H9 (cell line): ENCODE data around the gene FOXJ3. TPM values are rescaled to one million over a fixed set of nuclear protein-coding genes. Genes with fewer than 3 reads are reported as not detected.

Experiments
- DNase-seq: peaks from one replicate; pipeline ENCODE4 v3.0.0-alpha.2; 2017
- H2AFZ ChIP-seq: one replicate; pipeline ENCODE4 v1.6.1; 2013; ENCODE audit warnings: mild to moderate bottlenecking, low read length, control low read depth, moderate library complexity
- H2AK5ac ChIP-seq: 2 replicates; pipeline ENCODE4 v1.6.1; 2013; ENCODE audit warnings: low read length, control low read depth, mixed read lengths; ENCODE audit not compliant: insufficient read length
- H2BK120ac ChIP-seq: one replicate; pipeline ENCODE4 v1.6.1; 2013; ENCODE audit warnings: low read depth, mild to moderate bottlenecking, low read length, control low read depth, inconsistent platforms; ENCODE audit not compliant: poor library complexity, severe bottlenecking
- H2BK12ac ChIP-seq: 2 replicates; pipeline ENCODE4 v1.6.1; 2013; ENCODE audit warnings: low read length, control low read depth, mixed read lengths, low read depth; ENCODE audit not compliant: insufficient read length
- H2BK15ac ChIP-seq: 2 replicates; pipeline ENCODE4 v1.6.1; 2013; ENCODE audit warnings: low read depth, low read length, control low read depth
- H2BK20ac ChIP-seq: one replicate; pipeline ENCODE4 v1.6.1; 2013; ENCODE audit warnings: low read depth, mild to moderate bottlenecking, low read length, control low read depth, inconsistent platforms; ENCODE audit not compliant: poor library complexity, severe bottlenecking
- H2BK5ac ChIP-seq: 2 replicates; pipeline ENCODE4 v1.6.1; 2013; ENCODE audit warnings: low read length, control low read depth, mixed read lengths; ENCODE audit not compliant: insufficient read length
- H3K14ac ChIP-seq: 2 replicates; pipeline ENCODE4 v1.6.1; 2013; ENCODE audit warnings: low read length, control low read depth; ENCODE audit not compliant: insufficient read depth
- H3K18ac ChIP-seq: 2 replicates; pipeline ENCODE4 v1.6.1; 2013; ENCODE audit warnings: low read depth, mild to moderate bottlenecking, mixed read lengths, low read length, control low read depth; ENCODE audit not compliant: insufficient read length
- H3K23ac ChIP-seq: 2 replicates; pipeline ENCODE4 v1.6.1; 2013; ENCODE audit warnings: low read length, control low read depth, mixed read lengths, low read depth; ENCODE audit not compliant: insufficient read length
- H3K23me2 ChIP-seq: 2 replicates; pipeline ENCODE4 v1.6.1; 2013; ENCODE audit warnings: low read depth, mild to moderate bottlenecking, mixed read lengths, low read length, control low read depth; ENCODE audit not compliant: insufficient read length, poor library complexity, severe bottlenecking
- H3K27ac ChIP-seq: 2 replicates; pipeline ENCODE4 v1.5.1; 2013; ENCODE audit warnings: low read length, control low read depth, mixed read lengths, low read depth; ENCODE audit not compliant: insufficient read length
- H3K27me3 ChIP-seq: 2 replicates; pipeline ENCODE4 v1.6.1; 2013; ENCODE audit warnings: low read length, control low read depth, inconsistent platforms; ENCODE audit not compliant: insufficient read depth
- H3K4ac ChIP-seq: 2 replicates; pipeline ENCODE4 v1.6.1; 2013; ENCODE audit warnings: low read depth, mild to moderate bottlenecking, control low read depth, inconsistent platforms, low read length, moderate library complexity
- H3K4me1 ChIP-seq: 2 replicates; pipeline ENCODE4 v1.6.1; 2013; ENCODE audit warnings: low read length, control low read depth, inconsistent platforms; ENCODE audit not compliant: insufficient read depth
- H3K4me2 ChIP-seq: 2 replicates; pipeline ENCODE4 v1.6.1; 2013; ENCODE audit warnings: low read length, control low read depth, mixed read lengths; ENCODE audit not compliant: insufficient read length, insufficient read depth
- H3K56ac ChIP-seq: 2 replicates; pipeline ENCODE4 v1.6.1; 2013; ENCODE audit warnings: low read depth, mild to moderate bottlenecking, mixed read lengths, low read length, control low read depth; ENCODE audit not compliant: insufficient read length
- H3K79me1 ChIP-seq: 2 replicates; pipeline ENCODE4 v1.6.1; 2013; ENCODE audit warnings: low read depth, mild to moderate bottlenecking, moderate library complexity, low read length, control low read depth, inconsistent platforms; ENCODE audit not compliant: insufficient read depth, poor library complexity, severe bottlenecking
- H3K79me2 ChIP-seq: 2 replicates; pipeline ENCODE4 v1.6.1; 2013; ENCODE audit warnings: low read length, control low read depth, inconsistent platforms; ENCODE audit not compliant: insufficient read depth
- H3K9ac ChIP-seq: 2 replicates; pipeline ENCODE4 v1.6.1; 2013; ENCODE audit warnings: low read length, control low read depth, mixed read lengths; ENCODE audit not compliant: insufficient read length; ENCODE audit errors: extremely low read depth
- H3K9me3 ChIP-seq: one replicate; pipeline ENCODE4 v1.6.1; 2013; ENCODE audit warnings: low read depth, low read length, inconsistent platforms; ENCODE audit not compliant: control insufficient read depth
- H3T11ph ChIP-seq: one replicate; pipeline ENCODE4 v1.6.1; 2013; ENCODE audit warnings: mild to moderate bottlenecking, low read length, control low read depth, inconsistent platforms
- H4K20me1 ChIP-seq: one replicate; pipeline ENCODE4 v1.6.1; 2013; ENCODE audit not compliant: control insufficient read depth, insufficient read length, insufficient read depth
- H4K5ac ChIP-seq: 2 replicates; pipeline ENCODE4 v1.6.1; 2013; ENCODE audit warnings: low read depth, mild to moderate bottlenecking, mixed read lengths, low read length, control low read depth; ENCODE audit not compliant: insufficient read length
- H4K8ac ChIP-seq: replicated peaks from 2 replicates; pipeline ENCODE4 v1.6.1; 2013; ENCODE audit warnings: low read length, control low read depth, mixed read lengths, low read depth; ENCODE audit not compliant: insufficient read length
- H4K91ac ChIP-seq: 2 replicates; pipeline ENCODE4 v1.6.1; 2013; ENCODE audit warnings: low read depth, mild to moderate bottlenecking, moderate library complexity, mixed read lengths, low read length, control low read depth; ENCODE audit not compliant: insufficient read length
- H3K27ac Mint-ChIP-seq, 3 experiments: 2 replicates in 2 of 3; 3 replicates in 1 of 3; pipeline ENCODE4 v1.8.0; 2020 to 2021; ENCODE audit warnings: mixed read lengths in 3 of 3, mild to moderate bottlenecking in 1 of 3, moderate library complexity in 1 of 3
- H3K27me3 Mint-ChIP-seq: 2 replicates; pipeline ENCODE4 v1.8.0; 2021; ENCODE audit warnings: low read depth, mild to moderate bottlenecking, moderate library complexity, mixed read lengths
- H3K36me3 Mint-ChIP-seq, 3 experiments: 2 replicates in 2 of 3; 3 replicates in 1 of 3; pipeline ENCODE4 v1.8.0; 2020 to 2021; ENCODE audit warnings: low read depth in 3 of 3, mixed read lengths in 3 of 3; ENCODE audit not compliant: insufficient read depth in 1 of 3
- H3K4me1 Mint-ChIP-seq, 2 experiments: 2 replicates each; pipeline ENCODE4 v1.8.0; 2020; ENCODE audit warnings: mixed read lengths in 2 of 2
- H3K4me3 Mint-ChIP-seq, 2 experiments: 2 replicates in 1 of 2; 3 replicates in 1 of 2; pipeline ENCODE4 v1.8.0; 2020 to 2021; ENCODE audit warnings: mild to moderate bottlenecking in 2 of 2, mixed read lengths in 2 of 2, moderate library complexity in 1 of 2
- H3K9me3 Mint-ChIP-seq, 2 experiments: 2 replicates in 1 of 2; 3 replicates in 1 of 2; pipeline ENCODE4 v1.8.0; 2020; ENCODE audit warnings: mild to moderate bottlenecking in 2 of 2, mixed read lengths in 2 of 2, moderate library complexity in 1 of 2
- WGBS: extraction: QIAGEN DNeasy Blood & Tissue Kit; methylation state at CpG from one replicate; pipeline ENCODE4 v1.1.7; 2013; ENCODE audit warnings: missing lambda C conversion rate, low lambda C conversion rate, mixed read lengths; ENCODE audit not compliant: insufficient read length; ENCODE audit errors: extremely low coverage; 5-methylcytosine and 5-hydroxymethylcytosine counted together
- total RNA-seq: library from RNA; stranded (reverse); gene quantifications from 2 replicates; pipeline ENCODE4 v1.2.1, GENCODE V29; 2021
- TF ChIP-seq, protein P1 (sequence below): fragments of 200-600 bp; sonication (generic); conservative IDR thresholded peaks from 3 replicates; pipeline ENCODE4 v1.8.0; 2021; ENCODE audit warnings: antibody characterized with exemption, mild to moderate bottlenecking

The FOXJ3 gene
- total RNA-seq, 1 experiment from 2014 or later, result 49.9 TPM

DNA sequence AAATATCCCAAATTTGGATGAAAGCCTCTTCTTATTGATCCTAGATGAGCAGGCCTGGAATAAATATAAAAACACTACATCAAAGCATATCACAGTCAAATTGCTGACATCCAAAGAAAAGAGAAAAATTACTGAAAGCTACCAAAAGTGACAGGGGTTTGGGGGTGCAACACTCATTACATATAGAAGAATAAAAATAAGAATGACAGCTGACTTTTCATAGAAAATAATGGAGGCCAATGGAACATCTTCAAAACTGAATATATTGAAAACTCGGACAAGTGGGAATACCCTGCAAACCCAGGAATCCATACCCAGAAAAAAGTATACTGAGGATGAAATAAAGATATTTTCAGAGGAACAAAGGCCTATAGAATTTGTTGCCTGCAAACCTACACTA lies 84.0 kb downstream of the FOXJ3 start:
- no peak overlapping the region for H3K27ac ChIP-seq
- no peak overlapping the region for H2BK12ac ChIP-seq
- no peak overlapping the region for H4K91ac ChIP-seq
- H2AFZ ChIP-seq, result no peak overlapping the region
- Mint-ChIP-seq H3K27ac (no peak overlapping the region), H3K9me3 (peaks cover 3 to 15% of the 10 kb centered on the region in 2 experiments; a peak in 4 of 5 replicates), H3K4me3 (no peak overlapping the region), H3K27me3 (no peaks in the 10 kb centered on the region), H3K36me3 (peaks cover 18 to 28% (median 23%) of the 10 kb centered on the region in 3 experiments), H3K4me1 (peaks cover 6 to 9% of the 10 kb centered on the region in 2 experiments)
- no peak overlapping the region for H3K18ac ChIP-seq
- H2BK5ac ChIP-seq, result no peak overlapping the region
- TF ChIP-seq, protein P1, sequence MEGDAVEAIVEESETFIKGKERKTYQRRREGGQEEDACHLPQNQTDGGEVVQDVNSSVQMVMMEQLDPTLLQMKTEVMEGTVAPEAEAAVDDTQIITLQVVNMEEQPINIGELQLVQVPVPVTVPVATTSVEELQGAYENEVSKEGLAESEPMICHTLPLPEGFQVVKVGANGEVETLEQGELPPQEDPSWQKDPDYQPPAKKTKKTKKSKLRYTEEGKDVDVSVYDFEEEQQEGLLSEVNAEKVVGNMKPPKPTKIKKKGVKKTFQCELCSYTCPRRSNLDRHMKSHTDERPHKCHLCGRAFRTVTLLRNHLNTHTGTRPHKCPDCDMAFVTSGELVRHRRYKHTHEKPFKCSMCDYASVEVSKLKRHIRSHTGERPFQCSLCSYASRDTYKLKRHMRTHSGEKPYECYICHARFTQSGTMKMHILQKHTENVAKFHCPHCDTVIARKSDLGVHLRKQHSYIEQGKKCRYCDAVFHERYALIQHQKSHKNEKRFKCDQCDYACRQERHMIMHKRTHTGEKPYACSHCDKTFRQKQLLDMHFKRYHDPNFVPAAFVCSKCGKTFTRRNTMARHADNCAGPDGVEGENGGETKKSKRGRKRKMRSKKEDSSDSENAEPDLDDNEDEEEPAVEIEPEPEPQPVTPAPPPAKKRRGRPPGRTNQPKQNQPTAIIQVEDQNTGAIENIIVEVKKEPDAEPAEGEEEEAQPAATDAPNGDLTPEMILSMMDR, result no peak
- no peaks in the 10 kb centered on the region for H3K9me3 ChIP-seq
- no CpG with 5 or more reads among the region's 1 CpG for WGBS
- H3T11ph ChIP-seq, result no peak overlapping the region
- H3K9ac ChIP-seq, result no peak overlapping the region
- H3K79me1 ChIP-seq, result peaks cover 6% of the 10 kb centered on the region
- H4K8ac ChIP-seq, result no peak overlapping the region
- H2AK5ac ChIP-seq, result no peak overlapping the region
- no peak overlapping the region for H2BK20ac ChIP-seq
- no peak overlapping the region for H2BK120ac ChIP-seq
- H3K4me2 ChIP-seq, result no peak overlapping the region
- H3K79me2 ChIP-seq, result peaks cover 4% of the 10 kb centered on the region; the same call in 1 of the 2 replicates
- no peak overlapping the region for H4K5ac ChIP-seq
- H3K4ac ChIP-seq, result no peak overlapping the region
- H3K23me2 ChIP-seq, result no peaks in the 10 kb centered on the region
- DNase-seq, result no peak
- H3K56ac ChIP-seq, result no peak overlapping the region
- H3K4me1 ChIP-seq, result no peaks in the 10 kb centered on the region
- H3K23ac ChIP-seq, result no peak overlapping the region
- H3K27me3 ChIP-seq, result no peaks in the 10 kb centered on the region
- H2BK15ac ChIP-seq, result no peak overlapping the region
- H3K14ac ChIP-seq, result no peak overlapping the region
- H4K20me1 ChIP-seq, result no peaks in the 10 kb centered on the region
